GM12873 (cell line): Measurements from ENCODE around the gene TRIM72.

Experiments
- CTCF ChIP-seq: IDR thresholded peaks from 2 replicates; pipeline ENCODE4 v1.5.1; 2012; ENCODE audit warnings: low read depth, mild to moderate bottlenecking, moderate library complexity, low read length, control low read depth; ENCODE audit not compliant: insufficient read depth; ENCODE audit errors: missing control alignments

TRIM72 gene

GRCh38 chr16:31221357-31222160 lies 7.6 kb downstream of the TRIM72 start:
- TF ChIP-seq CTCF, result no peak

- no peak for TF ChIP-seq CTCF
Measured at GRCh38 chr16:31223044-31223443, 9.1 kb downstream of the TRIM72 start.

DNA sequence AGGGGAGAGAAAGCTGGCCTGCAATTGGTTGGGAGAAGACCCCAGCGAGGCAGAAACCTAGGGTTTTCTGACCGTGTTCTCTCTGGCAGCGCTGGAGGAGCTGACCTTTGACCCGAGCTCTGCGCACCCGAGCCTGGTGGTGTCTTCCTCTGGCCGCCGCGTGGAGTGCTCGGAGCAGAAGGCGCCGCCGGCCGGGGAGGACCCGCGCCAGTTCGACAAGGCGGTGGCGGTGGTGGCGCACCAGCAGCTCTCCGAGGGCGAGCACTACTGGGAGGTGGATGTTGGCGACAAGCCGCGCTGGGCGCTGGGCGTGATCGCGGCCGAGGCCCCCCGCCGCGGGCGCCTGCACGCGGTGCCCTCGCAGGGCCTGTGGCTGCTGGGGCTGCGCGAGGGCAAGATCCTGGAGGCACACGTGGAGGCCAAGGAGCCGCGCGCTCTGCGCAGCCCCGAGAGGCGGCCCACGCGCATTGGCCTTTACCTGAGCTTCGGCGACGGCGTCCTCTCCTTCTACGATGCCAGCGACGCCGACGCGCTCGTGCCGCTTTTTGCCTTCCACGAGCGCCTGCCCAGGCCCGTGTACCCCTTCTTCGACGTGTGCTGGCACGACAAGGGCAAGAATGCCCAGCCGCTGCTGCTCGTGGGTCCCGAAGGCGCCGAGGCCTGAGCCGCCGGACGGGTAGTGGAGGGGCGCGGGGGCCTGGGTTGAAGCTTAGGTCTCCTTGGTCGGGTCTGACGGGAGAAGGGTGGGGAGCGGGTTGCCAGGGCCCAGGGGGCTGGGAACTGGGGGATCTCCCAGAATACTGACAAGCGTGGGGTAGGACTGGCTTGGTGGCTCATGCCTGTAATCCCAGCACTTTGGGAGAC lies 10.4 kb downstream of the TRIM72 start:
- TF ChIP-seq CTCF, result no peak

DNA sequence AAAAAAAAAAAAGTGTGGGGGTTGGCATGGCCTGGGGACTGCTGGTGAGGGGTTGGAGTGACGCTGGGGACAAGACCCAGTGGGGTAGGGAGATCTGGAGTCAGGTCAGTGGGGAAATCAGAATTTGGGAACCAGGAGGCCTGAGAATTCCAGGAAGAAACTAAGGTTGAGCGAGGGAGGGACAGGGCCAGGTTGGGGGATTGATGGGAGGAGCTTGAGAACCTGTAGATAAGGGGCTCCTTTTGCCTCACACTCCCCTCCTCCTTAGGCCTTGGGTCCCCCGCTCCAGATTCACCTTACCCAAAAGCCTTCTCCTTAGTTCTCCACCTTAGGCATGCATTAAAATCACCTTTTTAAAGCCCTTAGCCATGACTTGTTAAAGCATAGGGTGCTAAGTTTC lies 11.3 kb downstream of the TRIM72 start:
- no peak for TF ChIP-seq CTCF

- no peak for TF ChIP-seq CTCF
Measured at GRCh38 chr16:31228206-31228605, 14.3 kb downstream of the TRIM72 start.

DNA sequence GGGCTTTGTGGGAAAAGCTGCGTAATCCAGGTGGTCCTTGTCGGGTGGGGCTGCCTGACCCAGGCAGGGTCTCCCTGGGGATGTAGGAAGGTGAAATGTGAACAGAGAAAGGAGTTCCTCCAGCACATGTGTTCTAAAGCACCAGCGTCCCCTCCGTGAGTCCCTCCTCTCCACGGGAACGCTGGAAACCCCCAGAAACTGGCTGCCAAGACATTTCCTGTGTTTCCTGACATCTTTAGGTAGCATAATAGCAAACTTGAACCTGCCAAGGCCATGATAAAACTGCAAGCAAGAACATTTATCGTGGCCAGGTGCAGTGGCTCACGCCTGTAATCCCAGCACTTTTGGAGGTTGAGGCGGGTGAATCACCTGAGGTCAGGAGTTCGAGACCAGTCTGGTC lies 15.6 kb downstream of the TRIM72 start:
- TF ChIP-seq CTCF, result no peak

- no peak for TF ChIP-seq CTCF
Measured at GRCh38 chr16:31238041-31238440, 24.1 kb downstream of the TRIM72 start.
